GM19025 (cell line): ENCODE measurements around the gene HPCAL1.

ENCODE experiments used
- ATAC-seq: cut with Tn5 transposase; IDR thresholded peaks from one replicate; pipeline ENCODE4 v1.9.1; 2021; ENCODE audit warnings: mild to moderate bottlenecking, low read depth, moderate library complexity; ENCODE audit not compliant: unreplicated experiment

HPCAL1 gene

DNA sequence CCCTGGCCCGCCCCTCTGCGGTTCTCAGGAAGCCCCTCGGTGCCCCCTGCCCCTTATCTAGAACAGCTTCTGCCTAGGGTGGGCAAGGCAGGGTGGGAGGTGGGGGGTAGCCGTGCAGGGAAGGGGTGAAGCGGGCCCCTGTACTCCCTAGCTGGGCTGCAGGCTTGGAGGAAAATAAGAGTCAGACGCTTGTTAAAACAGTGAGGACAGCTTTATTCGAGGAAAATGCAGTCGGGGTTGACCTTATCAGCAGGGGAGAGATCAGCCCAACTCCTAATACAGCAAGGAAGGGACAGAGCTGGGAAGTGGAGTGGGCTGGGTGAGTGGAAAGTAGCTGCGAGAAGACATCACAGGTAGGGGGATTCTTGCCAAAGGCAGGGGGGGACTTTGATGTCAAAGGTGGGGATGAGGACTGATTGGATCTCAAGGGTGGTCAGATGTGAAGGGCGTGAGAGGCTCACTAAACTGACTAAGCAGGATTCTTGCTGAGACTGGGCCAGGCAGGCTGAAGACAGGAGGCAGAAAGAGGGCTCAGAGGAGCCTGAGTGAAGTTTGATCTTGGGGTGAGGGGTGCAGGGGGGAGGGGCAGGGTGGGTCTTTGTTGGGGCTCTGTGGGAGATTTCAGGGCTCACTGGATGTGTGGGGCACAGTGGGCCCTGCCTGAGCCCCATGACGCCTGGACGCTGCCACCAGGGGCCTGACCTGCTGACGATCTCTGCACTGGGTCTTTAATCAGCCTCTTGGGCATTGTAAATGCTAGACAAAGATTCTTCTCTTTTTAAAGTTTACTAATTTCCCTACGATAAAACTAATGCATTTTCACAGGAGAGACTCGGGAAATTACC, 29.9 kb downstream of the HPCAL1 start:
- no peak for ATAC-seq

DNA sequence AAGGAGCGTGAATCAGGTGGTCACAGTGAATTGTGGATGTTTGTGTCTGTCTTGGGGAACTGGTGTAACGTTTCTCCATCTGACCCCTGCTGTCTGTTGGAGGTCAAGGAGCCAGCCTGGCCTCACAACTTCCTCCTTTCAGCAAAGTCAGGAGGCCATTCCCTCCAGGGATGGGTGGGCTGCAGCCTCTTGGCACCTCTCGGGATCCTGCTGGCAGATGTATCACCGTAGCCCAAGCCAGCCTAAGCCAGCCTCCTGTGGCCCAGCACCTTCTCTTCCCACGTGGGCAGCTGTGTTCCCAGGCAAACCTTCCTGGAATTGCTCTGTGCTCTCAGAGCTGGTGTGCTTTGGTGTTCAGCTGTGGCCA, 30.5 kb downstream of the HPCAL1 start:
- no peak for ATAC-seq

DNA sequence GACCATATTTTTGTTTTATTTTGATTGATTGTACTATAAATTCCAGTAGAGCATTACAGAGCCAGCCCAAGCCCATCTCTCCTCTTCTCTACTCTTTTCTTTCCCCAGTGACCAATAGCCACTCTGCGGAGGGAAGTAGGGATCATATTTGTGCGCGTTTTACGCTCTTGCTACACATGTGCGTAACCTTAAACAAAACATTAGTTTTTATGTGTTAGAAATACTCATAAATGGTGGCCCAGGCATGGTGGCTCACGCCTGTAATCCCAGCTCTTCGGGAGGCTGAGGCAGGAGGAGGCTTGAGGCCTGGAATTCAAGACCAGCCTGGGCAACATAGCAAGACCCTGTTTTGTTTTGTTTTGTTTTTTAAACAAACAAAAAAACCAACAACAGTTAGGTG, 31.3 kb downstream of the HPCAL1 start:
- no peak for ATAC-seq

DNA sequence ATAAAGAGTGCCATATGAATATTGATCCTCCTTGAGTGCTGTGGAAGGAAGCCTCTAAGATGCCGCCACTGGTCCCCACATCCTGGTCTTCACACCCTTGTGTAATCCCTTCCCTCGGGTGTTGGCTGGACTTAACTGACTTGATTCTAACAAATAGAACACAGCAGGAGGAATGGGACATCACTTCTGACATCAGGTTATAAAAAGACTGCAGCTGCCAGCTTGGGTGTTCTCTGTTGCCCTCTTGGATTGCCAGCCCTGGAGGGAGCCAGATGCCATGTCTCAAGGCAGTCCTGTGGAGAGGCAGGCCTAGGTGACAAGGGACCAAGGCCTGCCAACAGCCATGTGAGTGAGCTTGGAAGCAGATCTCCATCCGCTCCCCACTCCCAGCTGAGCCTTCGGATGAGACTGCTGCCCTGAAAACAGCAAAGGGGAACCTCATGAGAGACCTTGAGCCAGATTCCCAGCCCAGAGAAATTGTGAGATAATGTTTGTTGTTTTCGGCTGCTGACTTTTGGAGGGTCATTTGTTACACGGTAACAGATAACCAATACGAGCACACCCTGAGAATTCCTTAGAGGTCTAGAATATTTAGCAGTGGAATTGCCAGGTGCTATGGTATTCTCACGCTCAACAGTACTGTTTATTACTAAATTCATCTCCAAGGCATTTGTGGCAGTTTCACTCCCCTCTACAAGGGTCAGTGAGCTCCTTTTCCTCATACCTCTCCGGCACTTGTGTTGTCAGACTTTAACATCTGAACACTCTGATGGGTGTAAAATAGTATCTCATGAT, 32.5 kb downstream of the HPCAL1 start:
- ATAC-seq: no peak

DNA sequence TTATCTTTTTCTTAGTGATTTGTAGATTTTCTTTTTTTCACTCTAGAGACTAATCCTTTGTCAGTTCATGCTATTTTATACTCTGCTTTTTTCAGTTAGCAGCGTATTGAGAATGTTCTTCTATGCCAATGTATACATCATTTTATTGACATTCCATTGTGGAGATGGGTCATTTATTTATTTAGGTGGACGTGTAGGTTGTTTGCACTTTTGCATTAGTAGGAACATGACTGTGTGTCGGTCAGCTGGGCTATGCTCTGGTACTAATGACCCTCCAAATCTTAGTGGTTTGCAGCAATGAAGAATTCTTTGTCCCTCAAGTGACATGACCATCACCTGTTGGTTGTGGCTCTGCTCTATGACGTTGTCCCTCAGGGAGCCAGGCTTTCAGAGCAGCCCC, 33.6 kb downstream of the HPCAL1 start:
- ATAC-seq: no peak

DNA sequence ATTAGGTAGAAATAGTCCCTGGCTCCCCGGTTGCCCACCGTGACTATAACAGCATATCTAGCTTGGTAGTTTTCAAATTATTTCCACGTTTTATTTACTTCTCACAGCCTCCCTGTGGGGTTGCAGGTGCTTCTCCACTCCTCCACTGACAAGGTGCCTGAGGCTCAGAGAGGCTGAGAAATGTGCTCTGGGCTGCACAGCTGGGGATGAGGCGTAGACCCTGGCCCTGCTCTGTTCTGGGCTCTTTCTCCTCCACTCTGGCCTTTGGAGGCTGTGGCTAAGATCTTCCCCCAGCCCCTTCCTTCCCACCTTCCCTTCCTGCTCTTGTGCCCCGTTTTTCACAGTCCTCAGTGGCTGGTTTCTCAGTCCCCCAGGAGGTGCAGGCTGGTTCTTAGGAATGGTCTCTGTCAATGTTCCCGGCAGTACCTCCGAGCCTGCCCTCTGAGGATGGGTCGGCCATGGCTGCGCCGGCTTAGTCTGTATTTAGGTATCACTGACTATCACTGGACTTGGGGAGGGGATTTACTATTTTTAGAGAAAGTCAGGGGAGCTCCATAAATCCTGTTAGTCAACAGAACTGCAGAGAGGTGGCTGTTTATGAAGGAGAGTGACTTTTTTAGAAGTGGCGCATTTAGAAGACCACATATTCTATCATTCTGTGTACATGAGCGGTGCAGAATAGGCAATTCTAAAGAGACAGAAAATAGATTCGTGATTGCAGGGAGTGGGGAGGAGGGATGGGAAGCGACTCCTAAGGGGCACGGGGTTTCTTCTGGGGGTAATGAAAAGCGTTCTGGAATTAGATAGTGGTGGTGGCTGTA, 35.0 kb downstream of the HPCAL1 start:
- no peak for ATAC-seq

DNA sequence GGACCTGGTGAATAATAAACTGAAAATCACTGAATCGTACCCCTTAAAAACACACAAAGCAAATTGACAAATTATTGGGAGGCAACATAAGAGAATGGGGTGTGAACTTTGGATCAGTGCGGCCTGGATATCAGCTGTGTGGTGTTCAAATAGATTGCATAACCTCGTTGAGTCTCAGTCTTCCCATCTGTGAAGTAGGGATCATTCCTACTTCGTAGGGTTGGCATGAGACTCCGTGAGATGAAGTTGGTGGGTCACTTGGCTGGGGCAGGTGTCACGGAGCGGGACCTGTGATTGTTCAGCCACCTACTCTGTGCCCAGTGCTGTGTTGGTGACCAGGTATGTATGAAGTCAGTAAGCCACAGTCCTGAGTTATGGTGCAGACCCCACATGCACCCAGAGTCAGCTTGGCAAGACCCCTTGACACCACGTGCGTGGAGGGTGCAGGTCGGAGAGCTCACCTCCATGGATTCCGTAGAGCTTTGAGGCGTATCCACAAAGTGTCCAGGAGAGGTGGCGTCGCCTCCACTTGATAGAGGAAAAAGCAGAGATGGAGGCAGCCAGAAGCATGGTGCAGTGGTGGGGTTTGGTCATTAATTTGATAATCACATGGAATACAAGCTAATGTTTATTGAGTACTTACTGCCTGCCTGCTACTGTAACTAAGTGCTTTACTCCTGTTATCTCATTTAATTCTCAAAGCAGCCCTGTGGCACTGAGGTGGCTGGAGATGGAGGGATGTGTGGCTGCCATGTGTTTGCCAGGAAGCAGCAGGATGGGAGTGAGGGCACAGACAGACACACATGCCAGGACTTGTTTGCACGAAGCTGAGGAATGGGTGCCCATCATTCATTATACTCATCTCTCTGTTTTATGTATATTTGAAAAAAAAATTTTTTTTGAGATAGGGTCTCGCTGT, 35.8 kb downstream of the HPCAL1 start:
- no peak for ATAC-seq

DNA sequence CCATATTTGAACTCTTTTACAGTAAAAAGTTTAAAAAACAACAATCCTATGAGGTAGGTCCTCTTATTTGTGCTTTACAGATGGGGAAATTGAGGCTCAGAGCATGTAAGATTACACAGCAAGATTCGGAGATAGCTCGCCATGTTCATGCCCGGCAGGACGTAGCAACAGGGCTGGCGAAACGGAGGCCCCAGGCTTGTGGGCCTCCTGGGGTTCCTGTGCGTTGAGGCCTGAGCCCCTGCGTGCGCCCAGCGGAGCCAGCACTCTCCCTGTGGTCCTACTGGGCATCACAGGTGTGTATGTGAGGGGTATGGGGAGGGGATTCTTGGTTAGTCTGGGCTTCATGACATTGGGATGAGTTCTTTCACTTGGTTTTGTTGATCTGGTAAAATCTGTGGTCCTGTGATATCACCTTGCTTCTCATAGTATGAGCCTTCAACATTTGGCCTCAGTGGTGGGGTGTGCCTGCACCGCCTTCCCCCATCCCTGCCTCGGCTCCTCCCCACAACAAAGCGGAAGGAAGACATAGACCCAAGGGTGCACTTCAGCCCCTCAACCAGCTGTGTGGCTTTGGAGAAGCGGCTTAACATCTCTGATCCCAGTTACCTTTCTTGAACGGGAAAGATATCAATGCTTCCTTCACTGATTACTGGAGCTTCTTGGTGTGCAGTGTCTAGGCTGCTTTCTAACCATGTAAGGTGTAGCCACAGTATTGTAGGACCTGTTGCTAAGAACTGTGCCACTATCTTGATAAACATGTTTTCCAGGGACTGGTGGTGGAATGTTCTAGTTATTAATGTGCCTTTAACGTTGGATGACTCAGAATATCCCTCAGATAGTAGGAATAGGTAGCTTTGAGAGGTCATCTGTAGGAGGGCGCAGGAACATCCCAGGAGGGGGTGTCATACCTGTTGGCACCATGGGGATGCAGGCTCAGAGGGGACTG, 37.2 kb downstream of the HPCAL1 start:
- no peak for ATAC-seq

DNA sequence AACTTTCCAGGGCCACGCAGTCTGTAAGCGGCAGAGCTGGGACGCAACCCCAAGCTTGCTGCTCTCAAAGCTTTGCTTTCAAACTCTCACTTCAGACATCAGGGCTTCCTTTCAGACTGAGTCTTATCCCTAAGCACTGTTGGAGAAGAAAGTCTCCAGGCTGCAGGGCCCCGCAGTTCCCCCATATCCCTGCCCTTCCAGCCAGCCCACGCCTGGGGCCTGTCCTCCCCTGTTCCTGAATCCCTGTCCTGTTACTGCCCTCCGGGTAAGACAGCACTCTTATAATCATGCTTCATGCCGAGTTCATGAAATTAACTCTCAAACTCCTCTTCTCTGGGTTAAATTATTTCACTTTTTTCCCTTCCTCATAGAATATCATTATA, 37.9 kb downstream of the HPCAL1 start:
- no peak for ATAC-seq

DNA sequence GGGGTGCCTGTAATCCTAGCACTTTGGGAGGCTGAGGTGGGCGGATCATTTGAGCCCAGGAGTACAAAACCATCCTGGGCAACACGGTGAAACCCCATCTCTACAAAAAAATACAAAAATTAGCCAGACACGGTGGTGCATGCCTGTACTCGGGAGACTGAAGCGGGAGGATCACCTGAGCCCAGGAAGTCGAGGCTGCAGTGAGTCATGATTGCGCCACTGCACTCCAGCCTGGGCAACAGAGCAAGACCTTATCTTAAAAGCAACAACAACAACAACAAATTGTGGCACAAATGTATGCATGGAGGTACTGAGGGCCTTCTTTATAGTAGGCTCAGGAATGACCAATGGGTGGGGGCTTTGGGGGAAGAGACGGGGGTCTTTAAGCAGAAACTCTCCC, 38.5 kb downstream of the HPCAL1 start:
- no peak for ATAC-seq

DNA sequence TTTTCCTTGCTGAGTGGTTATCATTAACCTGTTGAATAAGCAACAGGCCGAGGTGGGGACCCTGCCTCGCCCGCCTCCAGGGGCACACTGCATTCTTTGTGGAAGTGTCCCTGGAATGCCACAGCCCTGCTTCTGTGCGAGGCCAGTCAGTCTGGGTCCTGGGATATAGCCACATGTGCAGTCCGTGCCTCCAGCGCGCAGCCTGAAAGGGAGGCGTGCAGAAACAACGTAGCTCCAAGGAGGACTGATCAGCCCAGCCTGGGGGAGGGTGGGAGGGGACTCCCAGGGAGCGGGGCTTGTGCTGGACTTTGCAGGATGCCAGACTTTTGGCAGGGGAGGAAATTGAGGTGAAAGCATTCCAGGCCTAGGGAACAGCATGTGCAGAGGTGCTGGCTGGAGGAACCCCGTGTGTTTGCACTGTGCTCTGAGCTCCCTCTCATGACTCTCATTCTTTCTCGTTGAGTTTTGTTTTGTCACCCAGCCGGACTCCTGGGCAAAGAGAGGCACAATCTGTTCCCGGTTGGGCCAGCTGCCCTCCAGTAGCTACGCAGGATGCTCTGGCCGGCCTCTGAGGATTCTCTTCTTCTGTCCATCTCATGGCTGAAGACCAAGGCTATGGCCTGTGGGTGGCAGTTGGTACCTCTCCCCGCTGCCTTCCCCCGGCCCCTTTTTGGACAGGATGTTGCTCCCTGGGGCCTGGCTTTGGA, 39.7 kb downstream of the HPCAL1 start:
- no peak for ATAC-seq

DNA sequence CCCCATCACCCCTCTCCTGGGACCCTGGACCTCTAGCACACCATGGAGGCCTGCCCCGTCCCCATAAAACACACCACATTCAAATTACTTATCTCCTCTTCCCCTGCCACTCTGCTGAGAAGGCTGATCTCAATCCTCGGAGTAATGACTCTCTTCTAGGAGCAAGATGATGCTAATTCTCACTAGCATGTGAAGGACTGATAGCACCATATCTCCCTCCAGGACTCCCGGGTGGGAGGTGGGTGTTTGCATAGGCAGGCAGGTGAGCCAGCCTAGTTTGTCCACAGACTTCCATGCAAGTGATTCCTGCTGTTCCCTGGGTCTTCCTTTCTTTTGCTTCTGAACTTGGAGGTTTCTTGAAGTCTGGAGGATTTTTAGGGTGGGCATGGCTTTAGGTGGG, 40.5 kb downstream of the HPCAL1 start:
- ATAC-seq: no peak

DNA sequence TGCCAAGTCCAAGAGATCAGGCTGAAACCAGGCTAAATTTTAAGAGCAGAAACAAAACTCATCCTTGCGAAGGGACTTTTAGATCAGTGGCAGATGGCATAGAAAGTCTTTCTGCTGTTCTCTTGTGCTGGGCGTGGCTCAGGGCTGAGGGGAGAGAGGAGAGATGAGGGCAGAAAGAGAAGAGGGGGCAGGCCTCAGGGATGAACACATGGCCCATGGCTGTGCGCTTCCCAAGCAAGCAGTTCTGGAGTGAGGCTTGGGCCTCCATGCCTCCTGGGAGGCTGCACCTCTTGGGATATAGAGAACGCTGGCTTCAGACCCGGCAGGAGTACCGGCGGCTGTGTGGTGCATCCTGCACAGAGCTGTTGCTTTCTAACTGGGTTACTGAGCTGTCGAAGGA, 41.0 kb downstream of the HPCAL1 start:
- ATAC-seq: no peak

DNA sequence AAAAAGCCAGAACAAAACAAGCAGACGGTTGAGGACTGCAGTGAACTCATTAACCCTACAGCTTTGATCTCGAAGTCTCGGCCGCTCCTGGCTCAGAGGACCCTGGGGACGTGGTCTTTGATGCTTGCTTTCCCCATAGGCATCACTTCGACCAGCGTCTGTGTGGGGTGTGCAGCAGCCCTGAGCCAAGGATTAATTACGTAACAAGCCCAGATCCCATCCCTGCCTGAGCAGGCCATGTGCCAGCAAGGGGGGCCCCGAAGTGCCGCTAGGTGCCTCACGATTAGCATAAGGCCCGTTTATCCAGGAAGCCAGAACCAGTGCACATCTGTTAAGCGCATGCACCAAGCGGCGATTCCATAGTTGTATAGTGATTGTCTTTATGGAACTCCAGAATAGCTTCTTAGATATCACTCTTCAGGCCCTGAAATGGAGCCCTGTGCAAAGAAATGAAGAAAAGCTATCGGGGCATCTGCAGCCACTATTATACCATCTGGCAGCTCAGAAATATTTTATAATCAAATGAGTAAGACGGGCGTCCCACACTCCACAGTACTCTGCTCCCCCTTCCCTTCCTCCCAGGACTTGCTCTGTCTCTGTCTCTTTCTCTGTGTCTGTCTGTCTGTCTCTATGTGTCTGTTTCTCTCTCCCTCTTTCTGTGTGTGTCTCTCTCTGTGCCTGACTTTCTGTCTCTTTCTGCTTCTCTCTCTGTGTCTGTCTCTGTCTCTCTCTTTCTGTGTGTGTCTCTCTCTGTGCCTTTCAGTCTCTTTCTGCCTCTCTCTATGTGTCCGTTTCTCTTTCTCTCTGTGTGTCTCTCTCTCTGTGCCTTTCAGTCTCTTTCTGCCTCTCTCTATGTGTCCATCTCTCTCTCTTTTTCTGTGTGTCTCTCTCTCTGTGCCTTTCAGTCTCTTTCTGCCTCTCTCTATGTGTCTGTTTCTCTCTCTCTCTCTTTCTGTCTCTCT, 41.7 kb downstream of the HPCAL1 start:
- no peak for ATAC-seq

DNA sequence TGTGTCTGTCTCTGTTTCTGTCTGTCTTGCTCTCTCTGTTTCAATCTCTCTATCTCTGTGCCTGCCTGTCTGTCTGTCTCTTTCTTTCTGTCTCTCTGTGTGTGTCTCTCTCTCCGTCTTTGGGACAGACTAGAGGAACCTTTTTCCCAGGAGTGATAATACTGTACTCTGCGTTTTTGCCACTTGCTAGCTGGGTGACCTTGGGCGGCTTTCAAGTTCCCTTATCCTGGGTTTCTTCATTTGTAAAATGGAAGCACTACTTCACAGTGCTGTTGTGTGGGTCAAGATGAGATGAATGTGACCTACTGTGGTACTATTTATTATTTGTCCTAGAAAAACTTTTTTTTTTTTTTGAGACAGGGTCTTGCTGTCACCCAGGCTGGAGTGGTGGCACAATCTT, 42.4 kb downstream of the HPCAL1 start:
- ATAC-seq: no peak

DNA sequence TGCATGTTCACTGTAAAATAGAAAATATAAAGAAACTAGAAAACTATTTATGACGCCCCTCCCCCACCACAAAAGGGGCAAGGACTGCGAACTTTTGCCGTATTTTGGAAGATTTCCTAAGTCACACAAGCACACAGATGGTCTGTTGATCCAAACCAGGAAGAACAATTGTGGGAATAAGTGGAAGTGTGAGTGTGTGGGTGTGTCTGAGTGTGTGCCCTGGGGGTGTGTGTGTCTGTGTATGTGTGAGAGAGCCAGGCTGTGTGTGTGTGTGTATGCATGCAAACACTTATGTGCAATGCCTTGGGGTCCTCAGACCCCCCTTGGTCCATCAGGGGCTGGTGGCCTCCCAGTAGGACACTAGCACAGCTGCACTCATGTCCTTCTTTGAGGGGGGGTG, 43.1 kb downstream of the HPCAL1 start:
- no peak for ATAC-seq

DNA sequence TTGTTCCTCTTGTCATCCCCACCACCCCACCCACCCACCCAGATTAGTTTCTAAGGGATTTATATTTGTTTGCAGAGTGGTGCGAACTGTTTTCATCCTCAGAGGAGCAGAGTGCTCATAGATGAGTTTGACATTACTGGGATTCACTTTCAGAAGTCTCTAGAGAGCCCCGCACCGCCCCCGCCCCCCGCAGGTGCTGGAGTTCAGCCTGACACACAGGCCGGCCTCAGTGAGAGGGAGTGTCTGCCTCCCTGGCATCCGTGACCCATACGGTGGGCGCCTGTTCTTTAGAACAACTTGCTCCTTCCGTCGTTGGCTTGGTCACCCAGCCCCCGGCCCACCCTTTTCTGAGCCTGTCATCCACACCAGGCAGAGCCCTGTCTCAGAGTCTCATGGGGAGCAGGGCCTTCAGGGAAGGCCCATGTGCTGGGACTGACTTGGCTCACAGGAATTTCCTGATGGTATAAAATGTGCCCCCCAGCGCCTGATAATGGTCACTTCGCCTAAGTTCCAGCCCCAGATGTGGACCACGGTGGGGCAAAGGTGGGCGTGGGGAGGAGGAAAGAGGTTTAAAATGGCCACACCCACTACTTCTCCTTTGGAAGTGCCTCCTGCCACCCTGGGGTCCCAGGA, 44.3 kb downstream of the HPCAL1 start:
- ATAC-seq: no peak
